HepG2 (cell line): ENCODE data around the gene PPP2R5C. TPM values are rescaled to one million over a fixed set of nuclear protein-coding genes. Genes with fewer than 3 reads are reported as not detected.

Source experiments
- DR1 ChIP-seq: sonication (generic); formaldehyde crosslinking; IDR thresholded peaks from 2 replicates; pipeline ENCODE4 v1.8.0; 2021; ENCODE audit warnings: mild to moderate bottlenecking, missing genetic modification reagents, inconsistent platforms
- GABPA ChIP-seq, 2 experiments: IDR thresholded peaks; 2 replicates each; pipeline ENCODE4 v1.6.1; 2011 to 2016; ENCODE audit warnings: low read depth in 2 of 2, low read length in 1 of 2, missing biosample characterization in 1 of 2, missing genetic modification characterization in 1 of 2
- HOXA3 ChIP-seq: sonication (generic); formaldehyde crosslinking; IDR thresholded peaks from 2 replicates; pipeline ENCODE4 v1.5.0; 2020; ENCODE audit warnings: missing genetic modification reagents
- NCOA5 ChIP-seq: sonication (generic); formaldehyde crosslinking; IDR thresholded peaks from 2 replicates; pipeline ENCODE4 v1.4.0; 2020; ENCODE audit warnings: missing genetic modification reagents
- RBFOX2 ChIP-seq: fragments of 200-400 bp; formaldehyde crosslinking; IDR thresholded peaks from 2 replicates; pipeline ENCODE4 v1.6.1; 2017; ENCODE audit warnings: low read depth, mild to moderate bottlenecking, low read length
- RFXAP ChIP-seq: sonication (generic); formaldehyde crosslinking; IDR thresholded peaks from 2 replicates; pipeline ENCODE4 v1.4.0; 2020; ENCODE audit warnings: missing genetic modification reagents, borderline replicate concordance
- SETDB1 ChIP-seq: sonication (generic); formaldehyde crosslinking; IDR thresholded peaks from 2 replicates; pipeline ENCODE4 v1.5.1; 2020; ENCODE audit warnings: missing genetic modification reagents, mild to moderate bottlenecking, borderline replicate concordance
- ZNF577 ChIP-seq: sonication (generic); formaldehyde crosslinking; IDR thresholded peaks from 2 replicates; pipeline ENCODE4 v1.4.0; 2020; ENCODE audit warnings: mild to moderate bottlenecking, low read depth, missing genetic modification reagents, borderline replicate concordance
- ZNF639 ChIP-seq: conservative IDR thresholded peaks from 2 replicates; pipeline ENCODE4 v1.6.1; 2018; ENCODE audit warnings: missing genetic modification reagents
- ZSCAN31 ChIP-seq: sonication (generic); formaldehyde crosslinking; IDR thresholded peaks from 2 replicates; pipeline ENCODE4 v1.5.0; 2020; ENCODE audit warnings: low read depth, mild to moderate bottlenecking, missing genetic modification reagents
- polyA plus RNA-seq, 8 experiments: library from polyadenylated mRNA; depleted of rRNA in 3 of 8; stranded (reverse) in 7 of 8; unstranded in 1 of 8; fragments of >200 nt; fragmentation: Illumina TruSeq in 4 of 8; extraction: Trizol in 4 of 8; gene quantifications; 2 replicates each; pipeline versions ENCODE4 v1.2.1 to v1.2.3, GENCODE V29; 2011 to 2016; ENCODE audit warnings: low read depth in 4 of 8, missing spikeins in 1 of 8, mixed read lengths in 1 of 8; ENCODE audit not compliant: insufficient read depth in 1 of 8
- total RNA-seq, 5 experiments: library from RNA; depleted of rRNA; stranded (reverse); fragments of >200 nt; fragmentation: Illumina TruSeq; extraction: Trizol; gene quantifications; 2 replicates each; pipeline ENCODE4 v1.2.3, GENCODE V29; 2016; ENCODE audit warnings: low read depth in 1 of 5
- TF ChIP-seq, protein P1 (sequence below): sonication (generic); formaldehyde crosslinking; IDR thresholded peaks from 2 replicates; pipeline ENCODE4 v1.8.0; 2022; ENCODE audit warnings: mild to moderate bottlenecking, missing genetic modification reagents, moderate library complexity
- TF ChIP-seq, protein P2 (sequence below): sonication (generic); formaldehyde crosslinking; IDR thresholded peaks from 2 replicates; pipeline ENCODE4 v1.4.0; 2020; ENCODE audit warnings: mild to moderate bottlenecking, missing genetic modification reagents

Gene PPP2R5C
- total and polyA plus RNA-seq, 2 of the 13 experiments (the other 11 are each of a cell fraction or from before 2014, with no cell fraction given), result 74.3 to 78.5 TPM

DNA sequence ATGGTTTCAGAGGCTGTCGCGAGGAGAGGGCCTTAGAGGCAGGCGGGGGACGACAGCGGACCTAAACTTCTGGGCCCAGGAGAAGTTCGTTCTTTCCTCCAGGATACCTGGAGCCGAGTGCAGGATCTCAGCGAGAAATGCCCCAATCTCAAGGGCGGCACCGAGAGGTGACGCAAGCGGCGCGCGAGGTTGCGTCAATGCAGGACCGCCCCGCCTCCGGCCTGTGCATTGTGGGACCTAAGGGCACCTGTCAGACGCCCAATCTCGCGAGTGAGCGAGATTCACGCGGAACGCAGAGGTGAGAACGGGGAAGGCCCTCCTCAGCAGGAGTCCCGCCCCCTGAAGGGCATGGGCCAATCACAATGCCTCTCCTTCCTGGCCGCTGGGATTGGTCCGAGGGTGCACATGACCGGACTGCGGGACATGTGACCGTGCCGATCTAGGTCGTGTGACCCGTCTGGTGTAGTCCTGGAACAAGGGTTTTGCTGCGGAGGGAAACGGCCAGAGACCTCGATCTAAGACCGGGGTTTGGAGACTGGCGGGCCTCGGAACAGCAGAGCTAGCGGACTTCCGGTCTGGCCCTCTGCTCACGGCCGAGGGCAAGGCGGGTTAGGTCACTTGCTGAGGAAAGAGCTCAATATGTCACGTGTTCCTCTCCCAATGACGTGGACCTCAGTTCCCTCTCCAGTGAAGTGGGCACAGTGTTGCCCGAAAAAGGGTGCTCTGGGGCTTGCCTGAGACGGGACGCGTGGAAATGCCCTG is 186.6 kb downstream of the PPP2R5C start (continued):
- TF ChIP-seq ZNF639 (CRISPR knock-in tag), result no peak
- TF ChIP-seq, protein P1, sequence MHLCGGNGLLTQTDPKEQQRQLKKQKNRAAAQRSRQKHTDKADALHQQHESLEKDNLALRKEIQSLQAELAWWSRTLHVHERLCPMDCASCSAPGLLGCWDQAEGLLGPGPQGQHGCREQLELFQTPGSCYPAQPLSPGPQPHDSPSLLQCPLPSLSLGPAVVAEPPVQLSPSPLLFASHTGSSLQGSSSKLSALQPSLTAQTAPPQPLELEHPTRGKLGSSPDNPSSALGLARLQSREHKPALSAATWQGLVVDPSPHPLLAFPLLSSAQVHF (CRISPR knock-in tag), result no peak; the same call in 1 of the 2 replicates
- no peak for TF ChIP-seq SETDB1 (CRISPR knock-in tag)
- no peak for TF ChIP-seq ZNF577 (CRISPR knock-in tag)
- no peak; the same call in 1 of the 2 replicates for TF ChIP-seq GABPA (IDR thresholded peaks at IDR 0.05; ENCODE audit: low read depth, low read length)
- peak; percentile 80 for TF ChIP-seq GABPA (CRISPR knock-in tag; IDR thresholded peaks at IDR 0.05; ENCODE audit: low read depth)
- TF ChIP-seq, protein P2, sequence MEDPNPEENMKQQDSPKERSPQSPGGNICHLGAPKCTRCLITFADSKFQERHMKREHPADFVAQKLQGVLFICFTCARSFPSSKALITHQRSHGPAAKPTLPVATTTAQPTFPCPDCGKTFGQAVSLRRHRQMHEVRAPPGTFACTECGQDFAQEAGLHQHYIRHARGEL (CRISPR knock-in tag), result 0 out of 2 replicates have a peak, but pooled peaks have one; percentile 41
- no peak for TF ChIP-seq NCOA5
- TF ChIP-seq ZSCAN31, result peak; percentile 63; the same call in 1 of the 2 replicates
- peak; percentile 94; the same call in 1 of the 2 replicates for TF ChIP-seq DR1 (CRISPR knock-in tag)
- TF ChIP-seq RFXAP (CRISPR knock-in tag), result peak; percentile 88; the same call in 1 of the 2 replicates
- peak; percentile 72 for TF ChIP-seq RBFOX2
- peak; percentile 99 for TF ChIP-seq HOXA3
